Activated naive CD8-positive, alpha-beta T cell treated with anti-CD3 and anti-CD28 coated beads, Interleukin-2, amount 50 U/mL, for 16 hours (primary cell): ENCODE data around the gene RGMA.

Experiments
- DNase-seq: peaks from one replicate; pipeline ENCODE4 v3.0.0-alpha.2; 2020; ENCODE audit warnings: low read depth, low spot score

RGMA gene

DNA sequence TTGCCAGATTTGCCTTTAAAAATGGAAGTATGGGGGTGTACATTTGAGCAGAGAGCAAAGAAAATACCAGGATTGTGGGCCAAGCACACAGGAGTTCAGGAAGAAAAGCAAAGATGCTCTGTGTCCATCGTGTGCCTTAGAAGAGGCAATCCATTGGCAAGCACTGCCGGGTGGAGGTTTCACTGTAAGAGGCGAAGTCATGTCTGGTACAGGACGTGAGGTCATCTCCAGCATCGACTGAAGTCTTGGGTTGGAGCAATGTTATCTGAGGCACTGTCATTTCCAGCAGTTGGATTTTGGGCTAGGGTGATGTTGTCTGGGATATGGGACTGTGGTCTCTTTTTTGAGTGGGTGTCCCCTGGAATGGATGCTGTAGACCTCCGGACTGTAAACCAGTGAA lies 4.8 kb upstream of the RGMA start:
- no peak for DNase-seq

DNA sequence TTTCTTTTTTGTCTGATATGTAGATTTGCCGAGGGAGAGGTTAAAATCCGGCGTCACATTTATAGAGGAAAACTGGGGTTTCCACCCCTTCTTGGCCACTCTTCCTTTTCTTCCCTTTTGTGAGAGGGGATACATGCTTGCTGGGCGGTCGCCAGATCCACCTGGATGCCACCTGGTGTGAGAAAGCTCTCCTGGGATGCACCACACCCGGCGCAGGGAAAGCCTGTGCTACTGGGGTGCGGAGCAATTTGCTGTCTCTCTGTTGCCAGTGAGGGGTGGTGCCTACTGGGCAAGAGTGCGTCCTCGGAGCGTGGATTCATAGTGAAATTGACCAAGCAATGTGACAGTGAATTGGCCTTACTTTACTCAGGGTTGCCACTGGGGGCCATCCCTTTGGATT lies 2.5 kb upstream of the RGMA start:
- no peak for DNase-seq

DNA sequence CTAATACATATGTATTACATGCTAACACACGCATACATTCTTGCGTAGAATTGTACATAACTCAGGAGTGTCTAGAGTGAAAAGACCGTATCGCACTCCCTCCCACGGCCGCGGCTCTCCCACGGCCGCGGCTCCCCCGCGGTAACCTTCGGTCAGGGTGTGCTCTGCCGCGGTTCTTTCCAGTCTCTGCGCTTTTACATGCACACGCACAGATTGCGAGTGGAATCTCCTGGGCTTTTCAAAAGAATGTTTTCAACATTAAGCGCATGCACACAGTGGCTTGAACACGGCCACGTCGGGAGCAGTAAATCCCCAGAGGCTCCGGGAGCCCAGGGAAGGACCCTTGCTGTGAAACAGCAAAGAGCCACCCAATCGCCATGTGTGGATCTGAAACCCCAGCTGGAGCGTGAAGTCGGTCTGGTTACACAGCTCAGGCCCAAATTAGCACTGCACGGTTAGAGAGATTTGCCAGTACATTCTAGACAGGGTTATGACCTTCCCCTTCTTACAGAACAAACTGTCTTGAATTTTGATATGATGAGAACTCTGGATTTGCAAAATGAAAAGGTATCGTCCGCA lies 805 bp upstream of the RGMA start:
- no peak for DNase-seq

DNA sequence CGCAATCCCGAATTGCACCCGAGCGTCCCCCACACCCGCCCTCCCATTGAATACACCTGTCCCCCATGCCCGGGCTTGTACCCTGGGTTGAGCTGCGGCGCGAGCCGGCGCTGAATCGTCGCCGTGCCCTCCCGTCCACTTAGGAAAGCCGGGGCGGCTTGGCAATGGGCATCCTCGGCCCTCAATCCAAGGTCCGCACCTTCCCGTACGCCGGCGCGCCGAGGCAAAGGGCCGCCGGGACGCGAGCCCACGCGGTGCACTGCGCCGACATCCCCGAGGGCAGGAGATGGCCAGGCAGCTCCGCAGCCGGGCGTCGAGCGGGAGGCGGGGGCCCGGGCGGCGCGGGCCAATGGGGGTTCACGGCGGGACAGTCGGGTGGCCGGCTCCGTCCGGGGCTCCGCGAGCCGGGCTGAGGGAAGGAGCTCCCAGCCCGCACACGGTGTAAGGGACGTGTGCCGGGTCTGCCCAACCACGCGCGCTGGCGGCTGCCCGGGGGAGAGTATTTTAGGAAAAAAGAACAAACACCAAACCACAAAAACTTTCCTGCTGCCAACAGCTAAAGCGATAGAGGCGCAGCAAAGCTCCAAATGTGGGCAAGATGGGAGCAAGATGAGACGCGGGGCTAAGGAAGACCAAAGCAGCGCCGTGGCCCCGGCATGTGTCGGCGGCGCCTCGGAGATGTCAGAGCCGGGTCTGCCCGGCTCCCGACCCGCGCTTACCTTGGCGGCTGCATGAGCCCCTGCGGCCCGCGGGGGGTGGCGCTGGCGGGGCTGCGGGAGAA lies 621 bp downstream of the RGMA start:
- DNase-seq = no peak

DNA sequence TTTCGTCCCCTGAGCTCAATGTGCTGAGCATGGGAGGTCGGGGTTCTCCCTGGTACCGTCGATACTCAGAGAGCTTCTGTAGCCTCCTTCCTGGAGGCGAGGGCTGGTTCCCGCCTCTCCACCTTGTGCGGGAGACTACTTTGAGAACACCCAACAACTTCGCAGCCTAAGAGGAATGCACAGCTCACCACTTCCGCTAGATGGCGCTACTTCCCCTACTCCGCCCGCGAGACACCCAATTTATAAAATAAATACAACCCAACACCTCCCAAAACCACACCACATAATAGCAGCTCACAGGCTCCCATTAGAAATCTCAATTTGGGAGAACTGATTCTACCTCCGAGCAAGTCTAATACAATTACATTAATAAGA lies 1.2 kb downstream of the RGMA start:
- peak; percentile 25 for DNase-seq

DNA sequence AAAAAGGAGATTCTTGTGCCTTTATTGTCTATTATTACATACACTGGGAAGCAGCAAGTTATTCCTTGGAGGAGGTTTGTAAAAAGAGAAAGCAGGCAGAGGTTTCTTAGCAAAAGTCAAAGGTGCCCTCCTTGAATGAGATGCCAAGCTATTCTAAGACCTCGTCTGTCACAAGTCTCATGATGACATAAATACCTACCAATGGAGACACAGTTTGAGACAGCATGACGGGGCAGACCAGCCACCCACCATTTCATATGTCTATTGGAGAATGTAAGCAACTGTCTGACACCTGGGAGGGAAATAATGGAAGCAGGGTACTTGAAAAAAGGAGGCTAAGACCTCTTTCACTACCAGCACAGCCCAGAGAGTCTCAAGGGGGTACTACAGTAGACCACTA lies 2.2 kb downstream of the RGMA start:
- no peak for DNase-seq

DNA sequence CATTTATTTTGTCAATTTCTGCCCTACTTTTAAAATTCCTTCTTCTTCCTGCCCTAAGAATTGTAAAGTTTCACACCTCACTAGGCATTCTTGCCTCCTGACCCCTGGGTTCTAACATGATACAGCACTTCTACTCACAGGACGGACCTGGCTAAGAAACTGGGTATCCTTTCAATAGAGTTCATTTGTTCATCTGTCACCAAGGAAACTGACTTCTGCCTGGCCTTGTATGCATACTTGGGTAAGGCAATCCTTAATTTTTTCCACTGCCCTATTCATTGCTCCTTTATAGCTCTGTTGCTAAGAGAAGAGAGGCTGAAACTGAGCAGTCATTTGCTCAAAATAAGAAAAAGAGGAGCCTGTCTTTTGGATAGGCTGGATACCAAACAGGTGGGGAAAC lies 3.3 kb downstream of the RGMA start:
- no peak for DNase-seq

DNA sequence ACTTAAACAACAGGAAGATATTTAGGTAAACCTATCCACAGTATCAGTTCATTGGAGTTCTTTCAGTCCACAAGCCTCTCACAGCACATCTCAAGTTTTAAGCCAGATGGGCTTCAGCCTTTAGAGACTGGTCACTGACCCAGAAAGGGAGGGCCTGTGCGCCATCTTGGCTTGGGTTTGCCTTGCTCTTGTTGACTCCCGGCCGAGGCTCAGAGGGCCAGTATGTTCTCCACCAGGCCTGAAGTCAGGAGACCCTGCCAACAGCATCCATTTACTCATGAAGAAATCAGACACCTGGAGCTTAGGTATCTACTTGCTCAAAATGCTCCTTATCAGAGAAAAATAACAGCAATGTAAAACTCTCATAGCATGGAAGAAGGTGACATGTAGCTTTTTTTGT lies 6.2 kb downstream of the RGMA start:
- DNase-seq = no peak

DNA sequence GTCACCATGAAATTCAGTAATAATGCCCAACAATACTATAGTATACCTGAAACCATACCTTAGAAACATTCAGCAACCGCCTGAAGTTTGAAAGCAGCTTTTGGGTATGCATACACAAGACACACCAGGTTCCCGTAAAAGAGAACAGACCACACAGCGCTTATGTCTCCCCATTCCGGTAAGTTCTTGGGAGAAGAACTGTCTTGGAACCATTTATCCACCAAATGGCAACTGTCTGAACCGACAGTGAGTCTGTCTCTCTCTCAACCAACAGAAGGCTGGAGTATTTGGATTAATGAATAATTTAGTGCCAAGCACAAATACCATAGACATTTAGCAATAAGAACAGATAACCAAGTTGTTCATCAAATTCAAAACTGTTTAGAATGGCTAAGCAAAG lies 7.6 kb downstream of the RGMA start:
- no peak for DNase-seq

DNA sequence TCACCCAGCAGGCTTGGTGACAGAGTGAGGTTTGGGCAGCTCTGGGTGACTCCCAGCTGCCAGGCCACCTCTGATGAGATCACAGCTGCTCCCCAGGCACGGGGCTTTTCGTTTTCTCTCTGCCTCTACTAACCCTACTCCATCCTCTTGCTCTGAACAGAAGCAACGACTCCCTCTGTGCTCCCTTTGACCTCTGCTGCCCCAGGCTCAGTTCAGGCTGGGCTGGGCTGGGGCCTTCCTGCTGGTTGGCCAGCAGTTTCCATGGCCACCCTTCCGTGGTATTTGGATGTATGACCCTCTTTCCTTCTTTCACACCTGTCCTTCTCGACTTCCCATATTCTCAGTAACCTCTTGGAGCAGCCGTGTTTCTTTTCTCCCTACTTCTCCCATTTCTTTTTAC lies 8.6 kb downstream of the RGMA start:
- DNase-seq = no peak

DNA sequence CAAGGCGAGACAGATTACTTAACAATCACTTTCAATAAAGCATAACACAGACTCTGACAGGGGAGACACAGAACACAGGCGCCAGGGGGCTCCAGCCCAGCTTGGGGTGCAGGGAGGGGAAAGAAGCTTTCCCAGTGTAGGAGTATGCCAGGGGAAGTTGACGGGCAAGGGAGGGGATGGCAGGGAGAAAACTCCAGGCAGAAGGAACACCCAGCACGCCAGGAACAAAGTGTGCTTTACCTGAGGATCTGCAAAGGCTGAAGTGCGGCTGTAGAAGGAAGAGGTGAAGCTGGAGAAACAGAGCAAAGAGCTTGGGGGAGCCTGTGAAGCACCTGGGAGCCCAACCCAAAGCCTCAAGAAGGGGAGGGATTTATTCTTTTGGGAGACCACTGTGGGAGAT lies 12.1 kb downstream of the RGMA start:
- DNase-seq = no peak

DNA sequence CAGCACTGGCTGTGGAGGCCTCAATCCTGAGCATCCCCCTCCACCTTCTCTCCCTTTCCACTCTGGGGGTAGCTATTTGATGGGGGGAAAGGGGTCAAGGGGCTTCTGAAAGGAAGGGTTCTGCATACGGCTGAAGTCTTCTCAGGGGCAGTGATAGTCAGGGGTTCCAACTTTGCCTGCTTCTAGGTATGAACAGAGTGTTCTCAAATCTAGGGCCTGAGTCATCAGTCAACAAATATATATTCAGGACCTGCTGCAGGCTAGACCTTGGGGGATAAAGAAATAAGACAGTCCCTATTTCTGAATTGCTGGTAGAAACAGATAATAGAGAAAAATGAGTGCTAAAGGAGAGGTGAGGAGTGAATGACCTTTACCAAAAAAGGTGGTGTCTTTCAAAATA lies 12.8 kb downstream of the RGMA start:
- no peak for DNase-seq

DNA sequence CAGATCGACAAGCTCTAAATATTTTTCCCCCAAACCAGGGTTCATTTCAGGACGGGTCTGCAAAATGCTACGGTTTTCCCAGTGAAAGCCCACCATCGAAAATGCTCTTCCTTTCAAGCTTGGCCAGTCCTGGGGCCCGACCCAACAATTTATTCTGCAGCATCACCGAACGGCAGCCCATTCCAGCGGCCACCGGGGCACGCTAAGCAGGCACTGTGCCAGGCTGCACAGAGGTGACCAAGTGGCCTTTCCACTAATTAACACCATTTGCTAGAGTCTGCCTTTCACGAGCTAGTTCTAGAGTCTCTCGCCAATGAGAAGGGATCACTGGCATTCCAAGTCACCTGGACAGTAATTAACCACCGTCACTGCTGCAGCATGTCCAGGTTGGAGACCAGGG lies 14.4 kb downstream of the RGMA start:
- DNase-seq = no peak

DNA sequence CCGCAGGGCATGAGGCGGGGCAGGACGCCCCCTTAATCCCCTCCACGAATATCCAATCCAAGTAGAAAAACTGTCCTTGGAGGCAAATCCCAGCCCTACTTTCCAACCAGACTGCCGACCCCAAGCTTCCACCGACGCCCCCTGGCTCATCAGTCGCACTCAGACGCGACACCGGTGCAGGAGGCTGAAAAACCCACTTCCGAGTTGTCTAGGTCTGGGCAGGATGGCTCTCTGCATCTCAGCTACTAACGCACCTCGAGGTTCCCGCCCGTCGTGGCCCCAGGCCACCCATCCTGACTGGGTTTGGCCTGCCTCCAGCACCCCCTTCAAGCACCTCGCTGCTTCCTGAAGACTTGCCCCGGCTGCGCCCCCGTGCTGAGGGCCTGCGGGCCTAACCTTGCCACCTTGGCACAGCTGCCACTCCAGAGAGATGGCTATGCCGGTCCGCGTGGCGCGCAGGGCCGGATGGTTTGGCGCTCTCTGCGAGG lies 15.5 kb downstream of the RGMA start:
- DNase-seq = no peak

DNA sequence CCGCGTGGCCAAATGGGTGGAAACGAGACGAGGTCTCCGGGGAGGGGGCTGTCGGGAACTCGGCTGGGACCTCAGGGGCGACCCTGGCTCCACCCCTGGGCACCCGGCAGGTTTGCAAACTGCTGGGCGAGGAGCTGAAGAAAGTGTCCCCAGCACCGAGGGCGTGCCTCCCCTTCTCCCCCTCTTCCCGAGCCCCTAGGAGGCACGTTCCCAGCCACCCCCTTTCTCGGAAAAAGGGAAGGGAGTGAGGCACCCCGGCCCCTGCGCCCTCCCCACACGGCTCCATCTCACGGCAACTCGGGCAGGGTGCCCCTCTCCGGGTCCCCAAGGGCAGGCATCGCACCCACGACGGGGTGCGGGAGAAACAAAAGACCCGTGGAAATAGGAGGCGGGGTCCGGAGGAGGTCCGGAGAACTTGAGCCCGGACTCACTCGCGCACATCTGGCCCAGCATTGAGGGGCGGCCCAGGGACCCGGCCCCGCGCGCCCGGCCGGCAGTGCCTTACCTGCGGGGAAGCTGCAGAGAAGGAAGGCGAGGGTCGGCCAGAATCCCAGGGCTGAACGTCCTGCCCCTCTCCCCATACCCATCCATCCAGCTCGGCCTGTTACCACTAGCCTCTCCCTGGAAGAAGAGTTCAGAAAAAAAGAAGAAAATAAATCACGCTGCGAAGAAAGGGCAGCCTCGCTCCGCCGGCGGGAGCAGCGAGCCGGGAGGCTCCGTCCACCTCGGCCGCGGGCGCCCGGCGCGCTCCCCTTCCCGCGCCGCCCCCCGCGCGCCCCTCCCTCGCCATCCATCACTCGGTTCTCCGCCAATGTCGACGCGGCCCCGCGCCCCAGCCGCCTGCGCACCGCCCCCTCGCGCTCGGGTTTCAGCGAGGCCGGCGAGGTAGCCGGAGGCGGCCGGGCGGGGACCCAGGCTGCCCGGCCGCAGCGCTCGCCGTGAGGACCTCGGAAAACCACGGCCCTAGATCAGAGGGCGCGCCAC lies 16.3 kb downstream of the RGMA start:
- DNase-seq = no peak

DNA sequence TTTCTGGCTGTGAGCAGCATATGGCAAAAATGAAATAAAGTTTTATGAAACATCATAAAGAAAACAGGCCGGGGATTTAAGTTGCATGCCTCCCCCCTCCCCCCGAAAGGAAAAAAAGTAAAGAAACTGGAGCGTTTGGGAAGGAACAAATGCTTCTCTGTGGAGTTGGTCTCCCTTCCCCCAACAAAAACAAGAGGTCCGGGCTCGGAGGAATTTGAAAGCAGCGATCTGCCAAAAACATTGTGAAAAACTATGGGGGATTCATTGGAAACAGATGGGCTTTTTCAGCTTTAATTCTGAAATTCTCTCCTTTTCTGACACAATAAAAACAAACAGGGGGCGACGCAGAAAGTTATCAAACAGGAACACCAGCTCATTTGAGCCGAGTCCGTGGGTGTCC lies 17.0 kb downstream of the RGMA start:
- no peak for DNase-seq

DNA sequence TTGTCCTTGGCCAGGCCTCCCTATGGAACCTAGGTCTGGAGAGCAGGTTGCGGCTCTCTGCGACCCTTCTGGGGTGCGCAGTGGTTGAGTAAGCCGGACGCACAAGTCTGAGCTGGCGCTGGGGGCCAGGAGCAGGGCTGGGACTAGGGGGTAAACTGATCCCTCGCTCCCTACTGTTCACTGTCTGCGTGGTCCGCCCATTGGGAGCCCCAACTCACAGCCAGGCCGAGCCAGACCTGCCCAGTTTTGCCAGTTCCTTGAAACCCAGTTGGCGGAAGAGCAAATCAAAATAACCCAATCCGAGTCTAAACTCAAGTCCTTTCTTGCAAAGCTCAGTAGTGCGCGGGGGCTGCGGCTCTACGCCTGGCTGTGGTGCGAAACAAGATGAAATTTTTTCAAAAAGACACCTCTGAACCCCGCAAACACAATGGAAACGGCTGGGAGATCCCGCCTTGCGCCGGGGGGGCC lies 17.5 kb downstream of the RGMA start:
- DNase-seq = no peak

DNA sequence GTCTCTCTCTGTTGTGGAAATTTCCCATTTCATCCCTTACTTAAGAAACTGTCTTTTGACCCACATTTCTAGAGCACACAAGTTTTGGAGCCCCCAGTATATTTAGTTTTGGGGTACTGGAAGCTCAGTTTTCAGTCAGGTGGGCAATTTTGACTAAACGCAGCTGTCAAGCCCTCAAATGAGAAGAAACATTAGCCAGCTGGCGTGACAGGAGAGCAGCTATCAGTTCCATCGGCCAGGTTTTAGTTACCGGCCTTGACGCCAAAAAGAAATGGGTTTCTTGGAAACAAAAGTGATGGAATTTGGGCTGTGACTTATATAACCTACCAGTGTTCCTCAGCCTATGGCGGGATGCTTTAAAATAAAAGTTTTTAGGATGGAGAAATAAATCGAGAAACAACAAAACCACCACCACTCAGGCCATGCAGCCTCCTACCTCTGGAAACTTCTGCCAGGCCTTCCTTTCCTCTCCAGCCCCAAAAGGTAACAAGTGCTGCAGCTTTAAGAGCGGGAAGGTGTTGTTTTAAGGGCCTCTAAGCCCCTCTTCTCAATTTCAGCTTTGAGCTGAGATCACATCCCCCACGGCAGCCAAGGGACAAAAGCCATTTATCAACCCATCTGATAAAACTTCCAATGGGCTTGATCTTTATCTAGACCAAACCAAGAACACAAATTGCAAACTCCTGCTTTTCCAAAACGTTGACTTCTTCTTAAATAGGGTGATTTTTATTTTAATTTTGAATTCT lies 18.3 kb downstream of the RGMA start:
- DNase-seq = no peak

DNA sequence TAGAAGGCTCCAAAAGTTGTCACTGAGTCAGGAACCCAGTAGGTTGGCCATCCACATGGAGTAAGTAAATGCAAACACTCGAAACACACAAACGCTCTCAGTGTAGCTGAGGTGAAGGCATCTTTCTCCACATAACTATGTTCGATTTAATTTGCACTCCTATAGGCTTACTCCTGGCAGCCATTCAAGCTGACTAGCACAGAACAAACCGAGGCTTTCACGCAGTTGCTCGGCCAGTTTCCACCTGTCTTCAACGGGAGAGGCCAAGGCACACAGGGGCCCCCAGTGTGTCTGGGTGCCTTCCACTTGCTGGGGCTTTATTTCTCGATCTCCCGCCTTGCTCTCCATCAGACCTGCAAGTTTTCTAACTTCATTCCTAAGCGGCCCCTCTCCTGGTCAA lies 18.9 kb downstream of the RGMA start:
- no peak for DNase-seq

DNA sequence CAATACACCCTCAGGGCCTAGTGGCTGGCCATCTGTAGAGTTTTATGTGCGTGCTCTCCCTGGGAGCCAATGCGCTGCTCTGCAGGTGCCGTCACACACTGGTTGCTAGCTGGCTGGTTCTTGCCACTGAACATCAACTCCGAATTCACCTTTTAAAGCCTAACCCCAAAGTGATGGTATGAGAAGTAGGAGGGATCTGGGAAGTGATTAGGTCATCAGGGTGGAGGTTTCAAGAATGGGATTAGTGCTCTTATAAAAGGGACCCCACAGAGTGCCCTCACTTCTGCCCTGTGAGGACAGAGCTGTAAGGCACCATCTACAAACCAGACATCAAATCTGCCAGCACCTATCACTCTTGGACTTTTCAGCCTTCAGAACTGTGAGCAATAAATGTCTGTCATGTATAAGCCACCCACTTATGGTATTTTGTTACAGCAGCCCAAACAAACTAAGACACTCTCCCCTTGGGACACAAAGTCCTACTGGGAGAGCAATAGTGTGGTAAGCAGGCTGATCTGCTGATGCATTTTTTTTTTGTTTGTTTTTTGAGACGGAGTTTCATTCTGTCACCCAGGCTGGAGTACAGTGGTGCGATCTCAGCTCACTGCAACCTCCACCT lies 20.3 kb downstream of the RGMA start:
- DNase-seq = no peak

DNA sequence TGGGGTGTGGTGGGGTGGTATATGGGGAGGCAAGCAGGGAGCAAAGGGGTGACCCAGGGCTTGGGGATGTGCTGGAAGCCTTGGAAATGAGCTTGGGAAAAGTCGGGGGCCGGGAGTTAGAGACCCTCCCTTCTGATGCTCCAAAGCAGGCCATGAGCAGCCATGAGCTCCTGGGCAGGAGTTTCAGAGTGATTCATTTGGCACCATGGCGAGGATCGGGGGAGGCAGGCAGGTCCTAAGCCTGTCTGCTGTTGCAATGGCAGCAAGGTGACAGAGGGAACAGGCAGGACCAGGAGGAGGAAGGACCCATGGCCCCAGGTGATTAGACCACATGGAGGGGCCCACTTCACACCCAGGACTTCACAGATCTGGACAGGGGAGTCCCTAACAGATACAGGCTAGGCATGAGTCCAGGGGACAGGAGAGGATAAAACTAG lies 21.3 kb downstream of the RGMA start:
- no peak for DNase-seq
